HepG2 (cell line): ENCODE measurements around the gene KIRREL2. TPM values are rescaled to one million over a fixed set of nuclear protein-coding genes. Genes with fewer than 3 reads are reported as not detected.
A peak's percentile ranks its signal among the peaks of the same experiment; 100 is the strongest.

Experiments used
- ARNT ChIP-seq: fragments of 450-650 bp; IDR thresholded peaks from 2 replicates; pipeline ENCODE4 v1.6.1; 2017
- BRCA1 ChIP-seq: sonication (generic); formaldehyde crosslinking; IDR thresholded peaks from 2 replicates; pipeline ENCODE4 v1.4.0; 2020; ENCODE audit warnings: missing genetic modification reagents
- HDAC1 ChIP-seq: sonication (generic); formaldehyde crosslinking; IDR thresholded peaks from 2 replicates; pipeline ENCODE4 v1.5.1; 2020; ENCODE audit warnings: mild to moderate bottlenecking, missing genetic modification reagents
- PHF8 ChIP-seq: sonication (generic); formaldehyde crosslinking; IDR thresholded peaks from 2 replicates; pipeline ENCODE4 v1.5.0; 2020; ENCODE audit warnings: missing genetic modification reagents
- RARA ChIP-seq: IDR thresholded peaks from 2 replicates; pipeline ENCODE4 v1.6.1; 2016; ENCODE audit warnings: missing genetic modification reagents, missing compliant biosample characterization
- RXRA ChIP-seq: sonication (generic); formaldehyde crosslinking; IDR thresholded peaks from 2 replicates; pipeline ENCODE4 v1.5.1; 2020; ENCODE audit warnings: missing genetic modification reagents
- SMC3 ChIP-seq: IDR thresholded peaks from 2 replicates; pipeline ENCODE4 v1.6.1; 2011; ENCODE audit warnings: low read length, improper control_type of control experiment
- ZIK1 ChIP-seq: sonication (generic); formaldehyde crosslinking; IDR thresholded peaks from 2 replicates; pipeline ENCODE4 v1.5.0; 2020; ENCODE audit warnings: mild to moderate bottlenecking, low read depth, missing genetic modification reagents, borderline replicate concordance
- ZKSCAN8 ChIP-seq: IDR thresholded peaks from 2 replicates; pipeline ENCODE4 v1.6.1; 2016; ENCODE audit warnings: borderline replicate concordance, missing genetic modification reagents, missing compliant biosample characterization
- ZNF10 ChIP-seq: sonication (generic); formaldehyde crosslinking; IDR thresholded peaks from 2 replicates; pipeline ENCODE4 v1.4.0; 2020; ENCODE audit warnings: mild to moderate bottlenecking, low read depth, missing genetic modification reagents, borderline replicate concordance
- ZNF343 ChIP-seq: sonication (generic); formaldehyde crosslinking; IDR thresholded peaks from 2 replicates; pipeline ENCODE4 v1.4.0; 2020; ENCODE audit warnings: mild to moderate bottlenecking, missing genetic modification reagents
- ZNF773 ChIP-seq: sonication (generic); formaldehyde crosslinking; IDR thresholded peaks from 2 replicates; pipeline ENCODE4 v1.4.0; 2020; ENCODE audit warnings: missing genetic modification reagents, borderline replicate concordance
- ZSCAN25 ChIP-seq: sonication (generic); formaldehyde crosslinking; IDR thresholded peaks from 2 replicates; pipeline ENCODE4 v1.8.0; 2022; ENCODE audit warnings: mild to moderate bottlenecking, missing genetic modification reagents
- polyA plus RNA-seq, 8 experiments: library from polyadenylated mRNA; depleted of rRNA in 3 of 8; stranded (reverse) in 7 of 8; unstranded in 1 of 8; fragments of >200 nt; fragmentation: Illumina TruSeq in 4 of 8; extraction: Trizol in 4 of 8; gene quantifications; 2 replicates each; pipeline versions ENCODE4 v1.2.1 to v1.2.3, GENCODE V29; 2011 to 2016; ENCODE audit warnings: low read depth in 4 of 8, missing spikeins in 1 of 8, mixed read lengths in 1 of 8; ENCODE audit not compliant: insufficient read depth in 1 of 8
- total RNA-seq, 5 experiments: library from RNA; depleted of rRNA; stranded (reverse); fragments of >200 nt; fragmentation: Illumina TruSeq; extraction: Trizol; gene quantifications; 2 replicates each; pipeline ENCODE4 v1.2.3, GENCODE V29; 2016; ENCODE audit warnings: low read depth in 1 of 5
- TF ChIP-seq, protein P1 (sequence below): sonication (generic); formaldehyde crosslinking; IDR thresholded peaks from 2 replicates; pipeline ENCODE4 v1.4.0; 2020; ENCODE audit warnings: missing genetic modification reagents, borderline replicate concordance
- TF ChIP-seq, protein P2 (sequence below): sonication (generic); formaldehyde crosslinking; IDR thresholded peaks from 2 replicates; pipeline ENCODE4 v1.4.0; 2020; ENCODE audit warnings: missing genetic modification reagents; ENCODE audit errors: not compliant biosample characterization
- TF ChIP-seq, protein P3 (sequence below): sonication (generic); formaldehyde crosslinking; IDR thresholded peaks from 2 replicates; pipeline ENCODE4 v1.5.0; 2020; ENCODE audit warnings: missing genetic modification reagents
- TF ChIP-seq, protein P4 (sequence below): sonication (generic); formaldehyde crosslinking; IDR thresholded peaks from 2 replicates; pipeline ENCODE4 v1.9.0; 2021; ENCODE audit warnings: missing genetic modification reagents, mild to moderate bottlenecking, borderline replicate concordance
- TF ChIP-seq, protein P5 (sequence below): sonication (generic); formaldehyde crosslinking; IDR thresholded peaks from 2 replicates; pipeline ENCODE4 v1.4.0; 2020; ENCODE audit warnings: missing genetic modification reagents, borderline replicate concordance
- TF ChIP-seq, protein P6 (sequence below): sonication (generic); formaldehyde crosslinking; IDR thresholded peaks from 2 replicates; pipeline ENCODE4 v1.4.0; 2020; ENCODE audit warnings: mild to moderate bottlenecking, missing genetic modification reagents

The KIRREL2 gene
- total and polyA plus RNA-seq, 2 of the 13 experiments (the other 11 are each of a cell fraction or from before 2014, with no cell fraction given): 0.18 to 2.4 TPM

DNA sequence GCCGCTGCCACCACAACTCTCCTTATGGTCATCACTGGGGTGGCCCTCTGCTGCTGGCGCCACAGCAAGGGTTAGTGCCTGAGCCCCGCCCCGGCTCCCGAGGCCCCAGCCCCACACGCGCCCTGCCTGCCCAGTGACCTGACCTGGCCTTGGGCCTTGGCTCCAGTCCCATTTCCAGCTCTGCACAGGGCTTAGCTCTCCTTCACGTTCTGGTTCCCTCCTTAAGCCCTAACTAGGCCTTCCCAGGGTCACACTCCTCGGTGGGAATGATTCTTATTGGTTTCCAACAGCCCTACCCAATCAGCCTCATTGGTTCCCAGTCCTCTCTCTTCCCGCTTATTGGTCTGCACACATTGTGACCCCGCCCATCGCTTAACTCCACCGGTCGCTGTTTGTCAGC lies 5.8 kb downstream of the KIRREL2 start (continued):
- TF ChIP-seq ZSCAN25 (CRISPR knock-in tag): no peak
- TF ChIP-seq, protein P1, sequence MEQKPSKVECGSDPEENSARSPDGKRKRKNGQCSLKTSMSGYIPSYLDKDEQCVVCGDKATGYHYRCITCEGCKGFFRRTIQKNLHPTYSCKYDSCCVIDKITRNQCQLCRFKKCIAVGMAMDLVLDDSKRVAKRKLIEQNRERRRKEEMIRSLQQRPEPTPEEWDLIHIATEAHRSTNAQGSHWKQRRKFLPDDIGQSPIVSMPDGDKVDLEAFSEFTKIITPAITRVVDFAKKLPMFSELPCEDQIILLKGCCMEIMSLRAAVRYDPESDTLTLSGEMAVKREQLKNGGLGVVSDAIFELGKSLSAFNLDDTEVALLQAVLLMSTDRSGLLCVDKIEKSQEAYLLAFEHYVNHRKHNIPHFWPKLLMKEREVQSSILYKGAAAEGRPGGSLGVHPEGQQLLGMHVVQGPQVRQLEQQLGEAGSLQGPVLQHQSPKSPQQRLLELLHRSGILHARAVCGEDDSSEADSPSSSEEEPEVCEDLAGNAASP (CRISPR knock-in tag): peak; percentile 95; the same call in 1 of the 2 replicates
- TF ChIP-seq, protein P2, sequence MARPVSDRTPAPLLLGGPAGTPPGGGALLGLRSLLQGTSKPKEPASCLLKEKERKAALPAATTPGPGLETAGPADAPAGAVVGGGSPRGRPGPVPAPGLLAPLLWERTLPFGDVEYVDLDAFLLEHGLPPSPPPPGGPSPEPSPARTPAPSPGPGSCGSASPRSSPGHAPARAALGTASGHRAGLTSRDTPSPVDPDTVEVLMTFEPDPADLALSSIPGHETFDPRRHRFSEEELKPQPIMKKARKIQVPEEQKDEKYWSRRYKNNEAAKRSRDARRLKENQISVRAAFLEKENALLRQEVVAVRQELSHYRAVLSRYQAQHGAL: no peak
- peak; percentile 91 for TF ChIP-seq RXRA (CRISPR knock-in tag)
- no peak for TF ChIP-seq BRCA1 (CRISPR knock-in tag)
- TF ChIP-seq PHF8: no peak
- TF ChIP-seq, protein P3, sequence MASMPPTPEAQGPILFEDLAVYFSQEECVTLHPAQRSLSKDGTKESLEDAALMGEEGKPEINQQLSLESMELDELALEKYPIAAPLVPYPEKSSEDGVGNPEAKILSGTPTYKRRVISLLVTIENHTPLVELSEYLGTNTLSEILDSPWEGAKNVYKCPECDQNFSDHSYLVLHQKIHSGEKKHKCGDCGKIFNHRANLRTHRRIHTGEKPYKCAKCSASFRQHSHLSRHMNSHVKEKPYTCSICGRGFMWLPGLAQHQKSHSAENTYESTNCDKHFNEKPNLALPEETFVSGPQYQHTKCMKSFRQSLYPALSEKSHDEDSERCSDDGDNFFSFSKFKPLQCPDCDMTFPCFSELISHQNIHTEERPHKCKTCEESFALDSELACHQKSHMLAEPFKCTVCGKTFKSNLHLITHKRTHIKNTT (CRISPR knock-in tag): no peak
- no peak for TF ChIP-seq ARNT
- TF ChIP-seq, protein P4, sequence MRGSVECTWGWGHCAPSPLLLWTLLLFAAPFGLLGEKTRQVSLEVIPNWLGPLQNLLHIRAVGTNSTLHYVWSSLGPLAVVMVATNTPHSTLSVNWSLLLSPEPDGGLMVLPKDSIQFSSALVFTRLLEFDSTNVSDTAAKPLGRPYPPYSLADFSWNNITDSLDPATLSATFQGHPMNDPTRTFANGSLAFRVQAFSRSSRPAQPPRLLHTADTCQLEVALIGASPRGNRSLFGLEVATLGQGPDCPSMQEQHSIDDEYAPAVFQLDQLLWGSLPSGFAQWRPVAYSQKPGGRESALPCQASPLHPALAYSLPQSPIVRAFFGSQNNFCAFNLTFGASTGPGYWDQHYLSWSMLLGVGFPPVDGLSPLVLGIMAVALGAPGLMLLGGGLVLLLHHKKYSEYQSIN (CRISPR knock-in tag): no peak
- TF ChIP-seq RARA (CRISPR knock-in tag): peak; percentile 60
- TF ChIP-seq HDAC1 (CRISPR knock-in tag): no peak
- TF ChIP-seq, protein P5, sequence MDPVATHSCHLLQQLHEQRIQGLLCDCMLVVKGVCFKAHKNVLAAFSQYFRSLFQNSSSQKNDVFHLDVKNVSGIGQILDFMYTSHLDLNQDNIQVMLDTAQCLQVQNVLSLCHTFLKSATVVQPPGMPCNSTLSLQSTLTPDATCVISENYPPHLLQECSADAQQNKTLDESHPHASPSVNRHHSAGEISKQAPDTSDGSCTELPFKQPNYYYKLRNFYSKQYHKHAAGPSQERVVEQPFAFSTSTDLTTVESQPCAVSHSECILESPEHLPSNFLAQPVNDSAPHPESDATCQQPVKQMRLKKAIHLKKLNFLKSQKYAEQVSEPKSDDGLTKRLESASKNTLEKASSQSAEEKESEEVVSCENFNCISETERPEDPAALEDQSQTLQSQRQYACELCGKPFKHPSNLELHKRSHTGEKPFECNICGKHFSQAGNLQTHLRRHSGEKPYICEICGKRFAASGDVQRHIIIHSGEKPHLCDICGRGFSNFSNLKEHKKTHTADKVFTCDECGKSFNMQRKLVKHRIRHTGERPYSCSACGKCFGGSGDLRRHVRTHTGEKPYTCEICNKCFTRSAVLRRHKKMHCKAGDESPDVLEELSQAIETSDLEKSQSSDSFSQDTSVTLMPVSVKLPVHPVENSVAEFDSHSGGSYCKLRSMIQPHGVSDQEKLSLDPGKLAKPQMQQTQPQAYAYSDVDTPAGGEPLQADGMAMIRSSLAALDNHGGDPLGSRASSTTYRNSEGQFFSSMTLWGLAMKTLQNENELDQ (CRISPR knock-in tag): no peak
- TF ChIP-seq ZNF773 (CRISPR knock-in tag): no peak
- TF ChIP-seq ZNF343 (CRISPR knock-in tag): no peak
- TF ChIP-seq ZIK1 (CRISPR knock-in tag): no peak
- TF ChIP-seq ZKSCAN8: no peak
- no peak for TF ChIP-seq ZNF10 (CRISPR knock-in tag)
- no peak for TF ChIP-seq SMC3
- TF ChIP-seq, protein P6, sequence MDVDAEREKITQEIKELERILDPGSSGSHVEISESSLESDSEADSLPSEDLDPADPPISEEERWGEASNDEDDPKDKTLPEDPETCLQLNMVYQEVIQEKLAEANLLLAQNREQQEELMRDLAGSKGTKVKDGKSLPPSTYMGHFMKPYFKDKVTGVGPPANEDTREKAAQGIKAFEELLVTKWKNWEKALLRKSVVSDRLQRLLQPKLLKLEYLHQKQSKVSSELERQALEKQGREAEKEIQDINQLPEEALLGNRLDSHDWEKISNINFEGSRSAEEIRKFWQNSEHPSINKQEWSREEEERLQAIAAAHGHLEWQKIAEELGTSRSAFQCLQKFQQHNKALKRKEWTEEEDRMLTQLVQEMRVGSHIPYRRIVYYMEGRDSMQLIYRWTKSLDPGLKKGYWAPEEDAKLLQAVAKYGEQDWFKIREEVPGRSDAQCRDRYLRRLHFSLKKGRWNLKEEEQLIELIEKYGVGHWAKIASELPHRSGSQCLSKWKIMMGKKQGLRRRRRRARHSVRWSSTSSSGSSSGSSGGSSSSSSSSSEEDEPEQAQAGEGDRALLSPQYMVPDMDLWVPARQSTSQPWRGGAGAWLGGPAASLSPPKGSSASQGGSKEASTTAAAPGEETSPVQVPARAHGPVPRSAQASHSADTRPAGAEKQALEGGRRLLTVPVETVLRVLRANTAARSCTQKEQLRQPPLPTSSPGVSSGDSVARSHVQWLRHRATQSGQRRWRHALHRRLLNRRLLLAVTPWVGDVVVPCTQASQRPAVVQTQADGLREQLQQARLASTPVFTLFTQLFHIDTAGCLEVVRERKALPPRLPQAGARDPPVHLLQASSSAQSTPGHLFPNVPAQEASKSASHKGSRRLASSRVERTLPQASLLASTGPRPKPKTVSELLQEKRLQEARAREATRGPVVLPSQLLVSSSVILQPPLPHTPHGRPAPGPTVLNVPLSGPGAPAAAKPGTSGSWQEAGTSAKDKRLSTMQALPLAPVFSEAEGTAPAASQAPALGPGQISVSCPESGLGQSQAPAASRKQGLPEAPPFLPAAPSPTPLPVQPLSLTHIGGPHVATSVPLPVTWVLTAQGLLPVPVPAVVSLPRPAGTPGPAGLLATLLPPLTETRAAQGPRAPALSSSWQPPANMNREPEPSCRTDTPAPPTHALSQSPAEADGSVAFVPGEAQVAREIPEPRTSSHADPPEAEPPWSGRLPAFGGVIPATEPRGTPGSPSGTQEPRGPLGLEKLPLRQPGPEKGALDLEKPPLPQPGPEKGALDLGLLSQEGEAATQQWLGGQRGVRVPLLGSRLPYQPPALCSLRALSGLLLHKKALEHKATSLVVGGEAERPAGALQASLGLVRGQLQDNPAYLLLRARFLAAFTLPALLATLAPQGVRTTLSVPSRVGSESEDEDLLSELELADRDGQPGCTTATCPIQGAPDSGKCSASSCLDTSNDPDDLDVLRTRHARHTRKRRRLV: no peak
